ENCODE measurements around the gene IFIT1B. TPM values are rescaled to one million over a fixed set of nuclear protein-coding genes. Genes with fewer than 3 reads are reported as not detected.

Gene IFIT1B
- total RNA-seq, 2 experiments from 2014 or later, result not detected

Other genes starting within 250 kb of the IFIT1B start
- gene CH25H, start 170.7 kb upstream of the IFIT1B start, total RNA-seq, result not detected
- gene LIPA, start 126.3 kb upstream of the IFIT1B start, total RNA-seq, result 10 to 100 TPM; 35.9 to 42.8 TPM
- gene IFIT2, start 76.0 kb upstream of the IFIT1B start, total RNA-seq, result 10 to 100 TPM; 18.5 to 21.6 TPM
- gene IFIT3, start 50.1 kb upstream of the IFIT1B start, total RNA-seq, result 10 to 100 TPM; 72.5 to 75.6 TPM
- gene IFIT1, start 14.6 kb downstream of the IFIT1B start, total RNA-seq, result 10 to 100 TPM; 45.7 to 48.4 TPM
- 10 to 100 TPM; 30.7 to 32.2 TPM for gene IFIT5, start 36.5 kb downstream of the IFIT1B start, total RNA-seq
- not detected for gene SLC16A12, start 157.5 kb downstream of the IFIT1B start, total RNA-seq